ENCODE data around the gene C1orf210.

DNA sequence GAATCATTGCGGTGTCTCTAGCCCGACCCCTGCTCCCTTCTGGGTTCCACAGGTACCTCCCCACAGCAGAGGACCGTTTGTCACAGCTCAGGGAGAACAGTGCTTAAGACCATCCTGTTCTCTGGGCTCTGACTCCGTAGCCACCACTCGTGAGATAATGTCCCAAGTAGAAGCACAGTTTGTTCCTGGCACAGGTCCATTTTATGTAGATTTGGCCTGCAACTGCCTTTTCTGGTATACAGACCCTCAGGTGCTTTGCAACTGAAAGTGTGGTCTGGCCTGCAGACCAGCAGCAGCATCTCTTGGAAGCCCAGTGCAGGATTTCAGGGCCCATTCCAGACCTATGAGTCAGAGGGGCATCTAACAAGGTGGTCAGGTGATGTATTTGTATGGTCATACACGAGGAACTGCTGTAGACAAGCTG, 44.0 kb downstream of the C1orf210 start:
- TF ChIP-seq, protein P1, sequence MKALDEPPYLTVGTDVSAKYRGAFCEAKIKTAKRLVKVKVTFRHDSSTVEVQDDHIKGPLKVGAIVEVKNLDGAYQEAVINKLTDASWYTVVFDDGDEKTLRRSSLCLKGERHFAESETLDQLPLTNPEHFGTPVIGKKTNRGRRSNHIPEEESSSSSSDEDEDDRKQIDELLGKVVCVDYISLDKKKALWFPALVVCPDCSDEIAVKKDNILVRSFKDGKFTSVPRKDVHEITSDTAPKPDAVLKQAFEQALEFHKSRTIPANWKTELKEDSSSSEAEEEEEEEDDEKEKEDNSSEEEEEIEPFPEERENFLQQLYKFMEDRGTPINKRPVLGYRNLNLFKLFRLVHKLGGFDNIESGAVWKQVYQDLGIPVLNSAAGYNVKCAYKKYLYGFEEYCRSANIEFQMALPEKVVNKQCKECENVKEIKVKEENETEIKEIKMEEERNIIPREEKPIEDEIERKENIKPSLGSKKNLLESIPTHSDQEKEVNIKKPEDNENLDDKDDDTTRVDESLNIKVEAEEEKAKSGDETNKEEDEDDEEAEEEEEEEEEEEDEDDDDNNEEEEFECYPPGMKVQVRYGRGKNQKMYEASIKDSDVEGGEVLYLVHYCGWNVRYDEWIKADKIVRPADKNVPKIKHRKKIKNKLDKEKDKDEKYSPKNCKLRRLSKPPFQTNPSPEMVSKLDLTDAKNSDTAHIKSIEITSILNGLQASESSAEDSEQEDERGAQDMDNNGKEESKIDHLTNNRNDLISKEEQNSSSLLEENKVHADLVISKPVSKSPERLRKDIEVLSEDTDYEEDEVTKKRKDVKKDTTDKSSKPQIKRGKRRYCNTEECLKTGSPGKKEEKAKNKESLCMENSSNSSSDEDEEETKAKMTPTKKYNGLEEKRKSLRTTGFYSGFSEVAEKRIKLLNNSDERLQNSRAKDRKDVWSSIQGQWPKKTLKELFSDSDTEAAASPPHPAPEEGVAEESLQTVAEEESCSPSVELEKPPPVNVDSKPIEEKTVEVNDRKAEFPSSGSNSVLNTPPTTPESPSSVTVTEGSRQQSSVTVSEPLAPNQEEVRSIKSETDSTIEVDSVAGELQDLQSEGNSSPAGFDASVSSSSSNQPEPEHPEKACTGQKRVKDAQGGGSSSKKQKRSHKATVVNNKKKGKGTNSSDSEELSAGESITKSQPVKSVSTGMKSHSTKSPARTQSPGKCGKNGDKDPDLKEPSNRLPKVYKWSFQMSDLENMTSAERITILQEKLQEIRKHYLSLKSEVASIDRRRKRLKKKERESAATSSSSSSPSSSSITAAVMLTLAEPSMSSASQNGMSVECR (CRISPR knock-in tag; IDR thresholded peaks at IDR 0.05) = no peak
- TF ChIP-seq TAF1 (IDR thresholded peaks at IDR 0.05; ENCODE audit: control insufficient read depth, extremely low read depth, insufficient read depth, low read length, severe bottlenecking) (no peak), PTBP1 (IDR thresholded peaks at IDR 0.05; ENCODE audit: low read depth, low read length) (no peak), RBBP5 (IDR thresholded peaks at IDR 0.05; ENCODE audit: borderline replicate concordance, insufficient read depth, low read length, poor library complexity, severe bottlenecking) (no peak), SIRT6 (IDR thresholded peaks at IDR 0.05; ENCODE audit: low read depth, low read length) (no peak), ZFX (CRISPR knock-in tag; IDR thresholded peaks at IDR 0.05) (no peak), CEBPB (tag; IDR thresholded peaks at IDR 0.05) (no peak), FOXP1 (CRISPR knock-in tag; IDR thresholded peaks at IDR 0.05) (no peak)
- TF ChIP-seq, protein P2, sequence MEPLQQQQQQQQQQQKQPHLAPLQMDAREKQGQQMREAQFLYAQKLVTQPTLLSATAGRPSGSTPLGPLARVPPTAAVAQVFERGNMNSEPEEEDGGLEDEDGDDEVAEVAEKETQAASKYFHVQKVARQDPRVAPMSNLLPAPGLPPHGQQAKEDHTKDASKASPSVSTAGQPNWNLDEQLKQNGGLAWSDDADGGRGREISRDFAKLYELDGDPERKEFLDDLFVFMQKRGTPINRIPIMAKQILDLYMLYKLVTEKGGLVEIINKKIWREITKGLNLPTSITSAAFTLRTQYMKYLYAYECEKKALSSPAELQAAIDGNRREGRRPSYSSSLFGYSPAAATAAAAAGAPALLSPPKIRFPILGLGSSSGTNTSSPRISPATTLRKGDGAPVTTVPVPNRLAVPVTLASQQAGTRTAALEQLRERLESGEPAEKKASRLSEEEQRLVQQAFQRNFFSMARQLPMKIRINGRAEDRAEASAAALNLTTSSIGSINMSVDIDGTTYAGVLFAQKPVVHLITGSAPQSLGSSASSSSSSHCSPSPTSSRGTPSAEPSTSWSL (CRISPR knock-in tag; IDR thresholded peaks at IDR 0.05; ENCODE audit: borderline replicate concordance) = no peak
- TF ChIP-seq, protein P3, sequence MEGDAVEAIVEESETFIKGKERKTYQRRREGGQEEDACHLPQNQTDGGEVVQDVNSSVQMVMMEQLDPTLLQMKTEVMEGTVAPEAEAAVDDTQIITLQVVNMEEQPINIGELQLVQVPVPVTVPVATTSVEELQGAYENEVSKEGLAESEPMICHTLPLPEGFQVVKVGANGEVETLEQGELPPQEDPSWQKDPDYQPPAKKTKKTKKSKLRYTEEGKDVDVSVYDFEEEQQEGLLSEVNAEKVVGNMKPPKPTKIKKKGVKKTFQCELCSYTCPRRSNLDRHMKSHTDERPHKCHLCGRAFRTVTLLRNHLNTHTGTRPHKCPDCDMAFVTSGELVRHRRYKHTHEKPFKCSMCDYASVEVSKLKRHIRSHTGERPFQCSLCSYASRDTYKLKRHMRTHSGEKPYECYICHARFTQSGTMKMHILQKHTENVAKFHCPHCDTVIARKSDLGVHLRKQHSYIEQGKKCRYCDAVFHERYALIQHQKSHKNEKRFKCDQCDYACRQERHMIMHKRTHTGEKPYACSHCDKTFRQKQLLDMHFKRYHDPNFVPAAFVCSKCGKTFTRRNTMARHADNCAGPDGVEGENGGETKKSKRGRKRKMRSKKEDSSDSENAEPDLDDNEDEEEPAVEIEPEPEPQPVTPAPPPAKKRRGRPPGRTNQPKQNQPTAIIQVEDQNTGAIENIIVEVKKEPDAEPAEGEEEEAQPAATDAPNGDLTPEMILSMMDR (IDR thresholded peaks at IDR 0.05 in 2 of 3, conservative IDR thresholded peaks at IDR 0.05 in 1 of 3; ENCODE audit: insufficient read depth in 2 of 3, low read depth in 1 of 3, low read length in 3 of 3) = no peak
- TF ChIP-seq, protein P4, sequence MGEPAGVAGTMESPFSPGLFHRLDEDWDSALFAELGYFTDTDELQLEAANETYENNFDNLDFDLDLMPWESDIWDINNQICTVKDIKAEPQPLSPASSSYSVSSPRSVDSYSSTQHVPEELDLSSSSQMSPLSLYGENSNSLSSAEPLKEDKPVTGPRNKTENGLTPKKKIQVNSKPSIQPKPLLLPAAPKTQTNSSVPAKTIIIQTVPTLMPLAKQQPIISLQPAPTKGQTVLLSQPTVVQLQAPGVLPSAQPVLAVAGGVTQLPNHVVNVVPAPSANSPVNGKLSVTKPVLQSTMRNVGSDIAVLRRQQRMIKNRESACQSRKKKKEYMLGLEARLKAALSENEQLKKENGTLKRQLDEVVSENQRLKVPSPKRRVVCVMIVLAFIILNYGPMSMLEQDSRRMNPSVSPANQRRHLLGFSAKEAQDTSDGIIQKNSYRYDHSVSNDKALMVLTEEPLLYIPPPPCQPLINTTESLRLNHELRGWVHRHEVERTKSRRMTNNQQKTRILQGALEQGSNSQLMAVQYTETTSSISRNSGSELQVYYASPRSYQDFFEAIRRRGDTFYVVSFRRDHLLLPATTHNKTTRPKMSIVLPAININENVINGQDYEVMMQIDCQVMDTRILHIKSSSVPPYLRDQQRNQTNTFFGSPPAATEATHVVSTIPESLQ (CRISPR knock-in tag; IDR thresholded peaks at IDR 0.05) = no peak
- TF ChIP-seq, protein P5, sequence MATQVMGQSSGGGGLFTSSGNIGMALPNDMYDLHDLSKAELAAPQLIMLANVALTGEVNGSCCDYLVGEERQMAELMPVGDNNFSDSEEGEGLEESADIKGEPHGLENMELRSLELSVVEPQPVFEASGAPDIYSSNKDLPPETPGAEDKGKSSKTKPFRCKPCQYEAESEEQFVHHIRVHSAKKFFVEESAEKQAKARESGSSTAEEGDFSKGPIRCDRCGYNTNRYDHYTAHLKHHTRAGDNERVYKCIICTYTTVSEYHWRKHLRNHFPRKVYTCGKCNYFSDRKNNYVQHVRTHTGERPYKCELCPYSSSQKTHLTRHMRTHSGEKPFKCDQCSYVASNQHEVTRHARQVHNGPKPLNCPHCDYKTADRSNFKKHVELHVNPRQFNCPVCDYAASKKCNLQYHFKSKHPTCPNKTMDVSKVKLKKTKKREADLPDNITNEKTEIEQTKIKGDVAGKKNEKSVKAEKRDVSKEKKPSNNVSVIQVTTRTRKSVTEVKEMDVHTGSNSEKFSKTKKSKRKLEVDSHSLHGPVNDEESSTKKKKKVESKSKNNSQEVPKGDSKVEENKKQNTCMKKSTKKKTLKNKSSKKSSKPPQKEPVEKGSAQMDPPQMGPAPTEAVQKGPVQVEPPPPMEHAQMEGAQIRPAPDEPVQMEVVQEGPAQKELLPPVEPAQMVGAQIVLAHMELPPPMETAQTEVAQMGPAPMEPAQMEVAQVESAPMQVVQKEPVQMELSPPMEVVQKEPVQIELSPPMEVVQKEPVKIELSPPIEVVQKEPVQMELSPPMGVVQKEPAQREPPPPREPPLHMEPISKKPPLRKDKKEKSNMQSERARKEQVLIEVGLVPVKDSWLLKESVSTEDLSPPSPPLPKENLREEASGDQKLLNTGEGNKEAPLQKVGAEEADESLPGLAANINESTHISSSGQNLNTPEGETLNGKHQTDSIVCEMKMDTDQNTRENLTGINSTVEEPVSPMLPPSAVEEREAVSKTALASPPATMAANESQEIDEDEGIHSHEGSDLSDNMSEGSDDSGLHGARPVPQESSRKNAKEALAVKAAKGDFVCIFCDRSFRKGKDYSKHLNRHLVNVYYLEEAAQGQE (IDR thresholded peaks at IDR 0.05; ENCODE audit: borderline replicate concordance) = no peak
- TF ChIP-seq, protein P5 (CRISPR knock-in tag; IDR thresholded peaks at IDR 0.05; ENCODE audit: low read depth) = no peak
